Activated CD4-positive, alpha-beta T cell treated with anti-CD3 and anti-CD28 coated beads, Interleukin-2, Interleukin-6, amounts not matched to agents 100 ng/mL and 50 ng/mL, durations not matched to agents 16 hours and 8 hours (primary cell): Measurements from ENCODE around the gene SPATA13.

ENCODE experiments used
- DNase-seq: peaks from one replicate; pipeline ENCODE4 v3.0.0-alpha.2; 2020

Gene SPATA13

DNA sequence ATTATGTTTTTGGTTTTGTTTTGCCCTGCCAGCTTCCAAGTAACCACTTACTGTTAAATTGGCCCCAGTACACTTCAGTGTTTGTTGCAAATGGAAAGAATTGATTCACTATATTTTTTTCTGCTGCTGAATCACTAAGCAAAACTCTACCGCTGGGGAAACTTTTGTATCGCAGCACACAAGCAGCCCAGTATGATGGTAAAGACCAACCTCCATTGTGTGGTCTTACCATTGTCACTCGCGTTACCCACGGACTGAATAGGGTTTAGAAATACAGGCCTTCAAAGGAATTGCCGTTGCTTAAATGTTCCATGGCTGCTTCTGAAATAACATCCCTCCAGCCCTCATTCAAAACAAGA lies 7.9 kb downstream of the SPATA13 start:
- peak; percentile 55 for DNase-seq

DNA sequence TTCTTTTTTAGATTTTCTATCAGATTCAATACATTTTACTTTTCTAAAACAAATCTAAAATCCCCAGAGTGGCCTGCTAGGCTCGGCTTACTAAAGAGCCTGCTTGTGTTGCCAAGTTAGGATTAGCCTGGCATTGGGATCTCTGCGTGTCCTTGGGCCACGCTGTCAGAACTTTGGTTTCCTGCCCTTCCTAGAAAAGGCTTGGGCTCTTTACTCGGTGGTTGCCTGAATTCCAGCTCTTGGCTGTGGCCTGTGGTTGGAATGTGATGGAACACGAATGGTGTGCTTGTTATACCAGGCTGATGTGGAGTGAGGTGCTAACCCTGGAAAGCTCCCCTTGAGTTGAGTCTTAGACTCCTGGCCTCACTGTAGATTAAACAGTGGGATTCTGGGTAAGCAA lies 8.5 kb downstream of the SPATA13 start:
- DNase-seq, result no peak

DNA sequence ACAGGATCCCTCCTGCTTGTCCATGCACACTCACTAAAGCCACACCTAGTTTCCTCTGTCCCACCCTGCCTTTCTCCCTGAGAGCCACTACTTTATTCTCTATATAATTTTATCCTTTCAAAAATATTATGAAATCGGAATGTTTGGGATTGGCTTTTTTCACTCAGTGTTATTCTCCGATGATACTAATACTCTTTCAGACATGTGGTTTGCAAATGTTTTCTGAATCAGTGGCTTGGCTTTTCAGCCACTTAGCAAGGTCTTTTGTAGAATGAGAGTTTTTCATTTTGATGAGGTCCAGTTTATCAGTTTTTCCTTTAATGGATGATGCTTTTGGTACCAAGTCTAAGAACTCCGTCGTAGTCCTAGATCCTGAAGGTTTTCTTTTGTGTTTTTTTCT lies 11.6 kb downstream of the SPATA13 start:
- DNase-seq, result no peak

DNA sequence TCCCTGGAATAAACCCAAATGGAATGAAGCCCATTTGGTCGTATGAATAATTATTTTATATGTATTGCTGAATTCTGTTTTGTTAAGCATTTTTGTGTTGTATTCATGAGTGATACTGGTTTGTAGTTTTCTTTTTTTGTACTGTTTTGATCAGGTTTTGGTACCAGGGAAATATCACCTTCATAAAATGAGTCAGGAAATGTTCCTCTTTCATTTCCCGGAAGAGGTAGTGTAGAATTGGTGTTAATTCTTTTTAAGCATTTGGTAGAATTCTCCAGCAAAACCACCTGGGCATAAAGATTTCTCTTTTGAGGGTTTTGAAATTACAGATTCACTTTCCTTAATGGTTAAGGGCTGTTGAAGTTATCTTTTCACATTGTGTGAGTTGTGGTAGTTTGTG lies 13.3 kb downstream of the SPATA13 start:
- DNase-seq, result peak; percentile 61

DNA sequence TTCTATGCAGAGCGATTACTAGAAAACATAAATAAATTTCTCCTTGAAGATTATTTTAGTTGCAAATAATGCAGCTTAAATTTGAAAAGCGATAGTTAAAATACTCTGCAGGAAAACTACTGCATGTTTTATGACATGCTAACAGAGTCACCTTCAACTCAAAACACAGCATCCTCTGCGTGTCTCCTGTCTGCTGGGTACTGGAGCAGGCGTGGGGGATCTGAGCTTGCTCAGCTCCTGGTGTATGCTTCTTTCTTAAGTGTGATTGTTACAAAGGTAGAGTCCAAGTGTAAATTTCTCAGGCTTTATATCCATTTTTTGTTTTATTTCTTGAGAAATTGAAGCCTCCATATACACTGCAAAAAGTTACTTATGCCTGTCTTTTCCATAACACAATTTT lies 15.3 kb downstream of the SPATA13 start:
- no peak for DNase-seq

DNA sequence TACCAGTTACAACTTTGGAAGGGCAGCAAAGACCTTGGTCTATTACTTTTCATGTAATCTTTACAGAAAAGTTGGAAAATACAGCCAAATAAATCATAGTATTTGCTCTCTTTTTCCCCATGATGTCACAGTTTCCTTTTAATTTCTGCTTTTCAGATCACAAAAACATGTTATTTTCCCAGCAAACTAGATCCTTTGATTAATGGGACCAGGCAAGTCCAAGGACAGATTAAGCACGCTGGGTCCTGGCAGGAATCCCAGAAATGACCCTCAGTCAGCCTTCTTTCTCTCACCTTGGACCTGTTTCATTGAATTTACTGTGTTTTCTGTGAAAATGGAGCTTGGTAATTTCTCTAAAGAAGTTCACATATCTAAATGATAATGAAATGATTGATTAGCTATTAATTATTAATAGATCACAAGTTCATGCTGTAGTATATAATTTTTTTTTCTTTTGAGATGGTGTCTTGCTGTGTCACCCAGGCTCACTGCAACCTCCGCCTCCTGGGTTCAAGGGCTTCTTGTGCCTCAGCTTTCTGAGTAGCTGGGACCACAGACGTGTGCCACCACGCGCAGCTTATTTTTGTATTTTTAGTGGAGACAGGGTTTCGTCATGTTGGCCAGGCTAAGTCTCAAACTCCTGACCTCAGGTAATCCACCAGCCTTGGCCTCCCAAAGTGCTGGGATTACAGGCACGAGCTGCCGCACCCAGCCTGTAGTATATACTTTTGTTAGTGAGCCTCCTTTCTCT lies 16.0 kb downstream of the SPATA13 start:
- DNase-seq, result no peak

DNA sequence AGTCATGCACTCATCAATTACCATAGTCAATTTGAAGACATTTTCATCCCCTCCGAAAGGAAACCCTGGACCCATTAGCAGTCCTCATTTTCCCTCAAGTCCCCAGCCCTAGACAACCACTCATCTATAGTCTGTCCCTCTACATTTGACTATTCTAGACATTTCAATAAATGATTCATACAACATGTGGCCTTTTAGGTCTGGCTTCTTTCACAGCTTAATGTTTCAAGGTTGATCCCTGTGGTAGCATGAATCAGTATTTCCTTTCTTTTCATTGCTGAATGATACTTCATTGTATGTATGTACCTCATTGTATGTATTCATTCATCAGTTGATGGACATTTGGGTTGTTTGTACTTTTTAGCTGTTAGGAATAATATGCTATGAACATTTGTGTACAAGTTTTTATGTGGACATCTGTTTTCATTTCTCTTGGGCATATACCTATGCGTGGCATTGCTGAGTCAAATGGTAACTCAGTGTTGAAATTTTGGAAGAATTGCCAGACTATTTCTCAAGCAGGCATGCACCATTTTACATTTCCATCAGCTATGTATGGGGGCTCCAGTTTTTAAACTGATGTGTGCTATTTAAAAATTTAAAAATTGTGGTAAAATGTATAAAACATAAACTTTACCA lies 18.4 kb downstream of the SPATA13 start:
- DNase-seq, result peak; percentile 68

DNA sequence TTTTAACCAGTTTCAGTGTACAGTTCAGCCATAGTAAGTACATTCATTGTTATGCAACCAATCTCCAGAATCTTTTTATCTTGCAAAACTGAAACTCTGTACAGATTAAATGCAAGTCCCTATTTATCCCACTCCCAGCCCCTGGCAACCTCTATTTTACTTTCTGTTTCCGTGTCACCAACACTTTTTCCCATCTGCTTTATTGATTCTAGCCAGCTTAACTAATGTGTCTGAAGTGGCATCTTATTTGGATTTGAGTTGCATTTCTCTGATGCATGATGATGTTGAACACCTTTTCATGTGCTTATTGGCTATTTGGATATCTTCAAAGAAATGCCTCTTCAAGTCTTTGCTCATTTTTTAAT lies 18.9 kb downstream of the SPATA13 start:
- DNase-seq, result no peak

DNA sequence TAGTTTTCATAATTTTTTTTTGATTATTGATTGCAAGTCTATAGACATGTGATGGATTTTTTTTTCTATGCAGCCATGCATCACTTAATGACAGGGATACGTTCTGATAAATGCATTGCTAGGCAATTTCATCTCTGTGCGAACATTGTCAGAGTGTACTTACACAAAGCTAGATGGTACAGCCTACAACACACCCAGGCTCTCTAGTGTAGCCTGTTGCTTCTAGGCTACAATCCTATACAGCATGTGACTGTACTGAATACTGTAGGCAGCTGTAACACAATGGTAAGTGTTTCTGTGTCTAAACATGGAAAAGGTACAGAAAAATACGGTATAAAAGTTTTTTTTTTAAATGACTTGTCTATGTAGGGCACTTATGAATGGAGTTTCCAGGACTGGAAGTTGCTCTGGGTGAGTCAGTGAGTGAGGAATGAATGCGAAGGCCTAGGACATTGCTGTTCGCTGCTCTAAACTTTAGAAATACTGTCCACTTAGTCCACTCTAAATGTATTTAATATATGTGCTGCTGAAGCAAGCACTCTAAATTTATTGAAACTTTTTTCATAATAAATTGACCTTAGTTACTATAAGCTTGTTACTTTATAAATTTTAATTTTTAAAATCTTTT lies 20.3 kb downstream of the SPATA13 start:
- DNase-seq, result no peak

DNA sequence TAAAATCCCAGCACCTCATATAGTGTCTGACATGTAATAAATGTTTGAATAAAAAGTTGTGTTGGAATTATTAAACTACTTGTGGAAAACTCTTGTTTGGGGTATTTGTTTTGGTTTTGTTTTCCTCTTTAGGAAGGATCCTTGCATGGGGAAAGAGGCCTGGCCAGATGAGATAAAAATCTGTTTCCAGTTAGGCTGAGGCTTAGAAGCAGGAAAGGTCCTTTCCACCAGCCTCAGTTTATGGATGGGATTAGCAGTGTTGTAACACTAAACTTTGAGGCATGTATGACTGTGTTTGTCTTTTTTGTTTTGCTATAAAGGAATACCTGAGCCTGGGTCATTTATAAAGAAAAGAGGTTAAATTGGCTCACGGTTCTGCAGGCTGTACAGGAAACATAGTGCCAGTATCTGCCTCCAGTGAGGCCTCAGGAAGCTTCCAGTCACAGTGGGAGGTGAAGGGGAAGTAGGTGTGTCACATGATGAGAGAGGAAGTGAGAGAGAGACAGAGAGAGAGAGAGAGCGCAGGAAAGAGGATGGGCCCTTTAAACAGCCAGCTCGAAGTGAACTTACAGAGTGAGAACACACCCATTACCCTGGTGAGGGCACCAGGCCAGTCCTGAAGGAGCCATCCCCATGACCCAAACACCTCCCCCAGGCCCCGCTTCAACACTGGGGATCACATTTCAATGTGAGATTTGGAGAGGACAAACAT lies 21.6 kb downstream of the SPATA13 start:
- DNase-seq, result peak; percentile 26

DNA sequence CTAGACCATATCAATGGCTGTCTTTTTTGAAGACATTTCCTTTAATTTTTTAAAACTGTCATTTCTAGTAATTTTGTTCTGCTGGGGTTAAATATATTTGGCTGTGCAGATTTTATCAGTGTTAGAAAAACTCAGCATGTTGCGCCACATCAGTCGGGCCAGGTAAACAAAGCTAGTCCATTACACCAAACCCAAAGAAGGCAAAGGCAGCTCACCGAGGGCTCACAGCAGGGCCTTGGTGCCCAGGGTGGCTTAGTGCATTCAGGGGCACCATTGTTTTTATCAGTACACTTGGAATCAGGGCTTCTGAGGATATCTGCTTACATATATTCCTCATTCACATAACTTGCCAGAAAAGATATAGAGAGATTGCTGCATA lies 22.2 kb downstream of the SPATA13 start:
- no peak for DNase-seq

DNA sequence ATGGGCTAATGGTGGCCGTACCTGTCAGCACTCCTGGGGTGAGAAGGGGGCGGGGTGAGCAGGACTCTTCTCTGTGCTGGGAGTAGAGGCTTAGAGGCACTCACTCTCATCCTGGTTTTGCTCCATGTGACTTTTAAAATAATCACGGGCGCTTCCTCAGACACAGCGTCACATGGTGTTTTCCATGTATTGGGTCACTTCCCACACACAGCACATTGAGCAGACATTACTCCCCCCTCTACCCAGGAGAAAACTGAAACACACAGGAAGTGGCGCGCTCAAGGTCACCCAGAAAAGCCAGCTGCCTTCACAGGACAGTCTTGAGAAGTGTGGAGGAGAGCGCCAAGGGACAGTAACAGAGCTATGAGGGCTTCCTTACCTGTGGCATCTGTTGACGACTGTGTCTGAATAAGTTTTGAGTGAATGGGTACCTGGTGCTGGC lies 23.2 kb downstream of the SPATA13 start:
- DNase-seq, result no peak

DNA sequence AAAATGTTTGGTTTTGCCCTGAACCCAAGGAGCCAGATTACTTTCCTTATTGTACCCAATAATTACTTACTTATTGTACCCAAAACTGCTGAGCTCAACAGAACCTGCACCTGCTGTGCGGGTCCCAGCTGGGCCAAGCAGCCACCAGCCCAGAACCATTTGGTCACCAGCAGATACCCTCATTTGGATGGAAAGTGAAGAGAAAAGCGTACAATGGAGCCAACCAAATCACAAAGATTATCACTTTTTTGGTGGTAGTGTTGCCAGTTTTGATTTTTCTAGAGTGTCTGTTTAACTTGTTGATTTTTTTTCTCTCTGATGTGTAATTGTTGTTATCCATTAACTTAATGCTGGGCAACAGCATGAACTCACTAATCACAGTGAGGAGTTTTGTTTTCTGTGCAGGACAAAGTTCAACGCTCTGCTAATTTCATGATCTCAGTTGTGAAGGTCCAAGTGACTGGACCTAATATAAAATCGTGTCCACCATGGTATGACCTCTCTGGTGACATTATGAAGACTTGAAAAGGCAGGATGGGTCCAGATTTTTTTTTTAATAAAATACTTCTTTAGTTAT lies 23.8 kb downstream of the SPATA13 start:
- DNase-seq, result no peak

DNA sequence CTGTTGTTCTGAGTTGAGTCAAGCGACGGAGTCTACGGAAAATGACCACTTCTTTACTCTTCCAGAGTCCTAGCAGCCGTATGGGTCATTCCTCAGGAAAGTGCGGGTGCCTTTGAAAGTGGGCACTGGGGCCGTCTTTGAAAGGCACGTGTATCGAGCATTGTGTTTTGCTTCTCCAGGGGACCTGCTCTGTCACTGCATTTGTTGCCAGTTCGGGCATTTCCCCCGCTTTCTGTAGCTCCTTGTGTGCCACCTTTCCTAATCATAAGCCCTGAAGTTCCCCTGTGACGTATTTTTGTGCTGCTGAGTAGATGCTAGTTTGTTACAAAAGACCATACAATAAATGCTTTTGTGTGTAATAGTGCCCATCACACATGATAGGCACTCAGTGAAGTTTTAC lies 24.4 kb downstream of the SPATA13 start:
- DNase-seq, result no peak

DNA sequence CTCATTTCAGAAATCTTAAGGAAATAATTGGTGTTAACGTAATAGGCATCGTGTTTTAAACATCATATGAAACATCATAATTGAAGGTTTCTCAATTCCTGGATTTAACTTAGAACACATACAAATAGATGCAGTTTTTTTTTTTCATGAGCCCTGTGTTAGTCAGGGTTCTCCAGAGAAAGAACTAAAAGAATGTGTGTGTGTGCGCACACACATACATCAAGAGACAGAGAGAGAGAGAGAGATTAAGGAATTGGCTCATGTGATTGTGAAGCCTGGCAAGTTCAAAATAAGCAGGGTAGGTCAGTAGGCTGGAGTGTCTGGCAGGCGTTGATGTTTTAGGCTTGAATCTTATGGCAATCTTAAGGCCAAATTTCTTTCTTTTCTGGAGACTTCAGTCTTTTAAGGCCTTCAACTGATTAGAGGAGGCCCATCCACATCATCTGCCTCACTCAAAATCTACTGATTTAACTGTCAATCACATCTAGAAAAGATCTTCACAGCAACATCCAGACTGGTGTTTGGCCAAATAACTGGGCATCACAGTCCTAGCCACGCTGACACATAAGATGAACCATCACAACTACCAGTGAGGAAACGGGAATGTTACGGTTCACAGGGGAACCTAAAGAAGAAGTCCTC lies 25.2 kb downstream of the SPATA13 start:
- no peak for DNase-seq

DNA sequence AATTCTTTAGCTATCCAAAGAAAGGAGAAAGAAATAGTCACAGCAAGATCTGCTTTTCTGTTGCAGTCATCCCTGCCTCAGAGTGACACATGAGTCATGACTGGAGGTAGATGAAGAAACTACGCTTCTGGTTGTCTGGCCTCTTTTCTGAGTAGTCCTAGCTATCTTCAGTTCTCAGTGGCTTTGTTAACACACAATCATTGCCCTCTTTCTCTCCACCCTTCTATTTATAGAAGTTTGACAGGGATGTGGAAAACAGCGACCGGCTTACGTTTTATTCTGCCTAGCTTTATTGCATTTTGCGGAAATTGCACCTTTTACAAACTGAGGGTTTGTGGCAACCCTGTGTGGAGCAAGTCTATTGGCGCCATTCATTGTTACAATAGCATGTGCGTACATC lies 26.7 kb downstream of the SPATA13 start:
- DNase-seq, result peak; percentile 83

DNA sequence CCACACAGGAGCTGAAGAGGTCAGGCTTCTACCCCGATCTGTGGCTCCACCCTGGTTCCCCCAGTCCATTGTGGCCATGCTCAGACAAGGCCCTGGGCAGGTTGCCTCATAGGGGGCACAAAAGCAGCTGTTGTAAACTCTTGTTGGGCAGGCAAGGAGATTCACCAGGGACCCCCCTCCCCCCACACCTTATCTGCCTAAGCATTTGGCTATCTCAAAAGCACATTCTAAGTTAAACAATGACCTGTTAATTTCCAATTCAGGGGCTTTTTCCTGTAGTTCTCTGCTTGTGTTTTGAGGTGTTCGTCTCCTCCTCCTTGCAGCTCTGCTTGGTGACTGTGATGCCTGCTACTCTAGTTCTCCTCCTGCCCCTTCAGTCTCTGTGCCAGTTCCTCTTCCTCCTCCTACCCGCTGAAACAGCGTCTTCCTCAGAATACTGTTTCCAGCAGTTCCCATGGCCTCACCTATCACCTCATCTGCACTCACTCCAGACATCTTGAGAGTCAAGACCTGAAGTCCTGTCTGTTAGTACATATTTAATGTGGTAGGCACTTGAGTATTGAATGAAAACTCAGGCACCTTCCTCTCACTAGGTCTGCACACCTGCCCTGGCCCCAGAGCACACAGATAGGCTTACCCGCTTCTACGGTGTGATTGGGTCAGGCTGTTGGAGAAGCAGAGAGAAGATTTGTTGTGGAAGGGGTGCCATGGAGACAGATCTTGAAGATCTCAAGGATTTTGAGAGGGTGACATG lies 31.7 kb downstream of the SPATA13 start:
- no peak for DNase-seq

DNA sequence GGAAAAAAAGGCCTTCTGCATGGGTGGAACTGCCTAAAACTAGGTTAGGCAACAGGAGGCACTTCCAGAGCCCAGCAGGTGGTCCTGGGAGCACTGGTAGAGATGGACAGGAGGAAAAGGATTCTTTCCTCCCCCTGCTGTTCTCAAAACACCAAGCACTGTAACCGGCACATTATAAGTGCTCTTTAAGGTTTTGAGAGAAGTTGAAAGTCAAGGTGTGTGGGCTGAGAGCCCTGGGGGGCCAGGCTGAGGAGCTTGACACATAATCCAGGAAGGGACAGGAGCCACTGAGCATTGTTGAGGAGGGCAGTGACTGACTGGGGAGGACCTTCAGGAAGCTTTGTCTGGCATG lies 32.3 kb downstream of the SPATA13 start:
- DNase-seq, result no peak

DNA sequence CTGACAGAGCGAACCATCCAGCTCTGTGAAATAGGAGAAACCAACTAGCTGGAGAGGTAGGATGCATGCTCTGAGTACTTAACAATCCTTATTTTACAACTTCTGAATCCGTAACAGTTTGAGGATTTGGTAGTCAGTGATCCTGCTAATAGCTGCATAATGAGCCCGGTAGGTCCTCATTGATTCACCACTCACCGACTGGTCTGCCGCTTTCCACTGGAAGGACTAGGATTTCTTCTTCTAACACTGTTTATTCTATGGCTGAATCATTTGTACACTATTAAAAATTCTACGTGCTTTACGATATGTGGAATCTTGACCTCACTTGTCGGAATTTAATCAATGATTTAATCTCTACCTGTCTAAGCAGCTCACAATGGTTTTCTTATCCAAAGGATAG lies 33.9 kb downstream of the SPATA13 start:
- DNase-seq, result no peak

DNA sequence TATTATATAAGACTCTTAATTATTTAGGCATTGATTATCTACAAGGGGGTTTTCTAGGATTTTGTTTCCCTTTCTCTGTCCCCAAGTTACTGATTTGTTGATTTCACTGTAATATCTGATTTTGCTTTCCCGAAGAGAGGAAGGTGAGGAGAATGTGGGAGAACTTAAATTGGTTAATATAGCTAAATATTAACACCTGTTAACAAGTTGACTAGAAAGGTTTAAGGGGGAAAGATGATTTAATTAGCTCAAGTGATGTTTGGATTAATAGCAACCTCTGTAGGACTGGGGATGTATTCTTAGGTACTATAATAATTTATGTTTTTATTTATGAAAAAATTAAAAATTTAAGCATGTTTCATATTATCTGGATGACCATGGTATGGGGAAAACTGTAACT lies 35.1 kb downstream of the SPATA13 start:
- DNase-seq, result no peak

DNA sequence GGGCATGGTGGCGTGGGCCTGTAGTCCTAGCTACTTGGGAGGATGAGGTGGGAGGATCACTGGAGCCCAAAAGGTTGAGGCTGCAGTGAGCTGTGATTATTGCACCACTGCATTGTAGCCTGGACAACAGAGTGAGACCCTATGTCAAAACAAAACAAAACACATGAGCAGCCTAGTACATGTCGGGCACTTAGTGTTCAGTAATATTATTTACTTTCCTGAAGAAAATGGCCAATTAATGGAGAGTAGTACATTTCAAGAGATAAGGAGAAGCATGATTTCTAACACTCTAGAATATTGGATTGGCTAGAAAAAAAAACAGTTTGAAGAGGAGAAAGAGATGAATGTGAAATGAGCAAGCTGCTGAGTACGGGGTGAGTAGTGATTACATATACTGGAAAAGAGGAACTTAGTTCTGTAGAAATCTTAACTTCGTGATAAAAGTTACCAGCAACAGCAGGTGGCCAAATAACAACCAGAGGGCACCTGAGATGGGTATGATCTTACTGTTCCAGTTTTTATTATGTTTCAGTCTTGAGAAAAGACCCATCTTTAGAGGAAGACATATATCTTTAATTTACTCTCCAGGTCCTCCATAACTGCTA lies 36.2 kb downstream of the SPATA13 start:
- DNase-seq, result no peak

DNA sequence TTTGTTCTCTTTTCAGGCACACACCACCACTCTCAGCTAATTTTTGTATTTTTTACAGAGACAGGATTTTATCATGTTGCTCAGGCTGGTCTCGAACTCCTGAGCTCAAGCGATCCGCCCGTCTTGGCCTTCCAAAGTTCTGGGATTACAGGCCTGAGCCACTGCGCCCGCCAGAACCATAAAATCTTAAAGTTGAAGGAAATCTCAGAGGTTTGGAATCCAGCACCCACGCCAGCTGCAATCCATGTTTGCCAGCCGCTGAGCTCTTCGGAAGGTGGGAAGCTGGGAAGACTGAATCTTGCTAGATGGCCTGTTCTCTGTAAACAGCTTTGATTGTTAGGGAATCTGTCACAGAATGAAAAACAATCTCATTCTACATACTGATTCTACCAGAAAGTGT lies 38.5 kb downstream of the SPATA13 start:
- no peak for DNase-seq
